Spleen (tissue), 11 donors: ENCODE results near the gene CRACDL. TPM values are rescaled to one million over a fixed set of nuclear protein-coding genes. Genes with fewer than 3 reads are reported as not detected.

ENCODE experiments used
- DNase-seq: peaks from one replicate; pipeline ENCODE4 v3.0.0-alpha.2; 2020
- H3K27ac ChIP-seq, 8 donors: fragments of 200-600 bp; sonication (generic) in 7 of 8; 1 replicate in 4 of 8; 2 replicates in 4 of 8; pipeline versions ENCODE4 v1.5.0 to v1.8.0; 2016 to 2021; ENCODE audit warnings: inconsistent platforms in 4 of 8, mild to moderate bottlenecking in 4 of 8, moderate library complexity in 1 of 8
- H3K27me3 ChIP-seq, 7 donors: fragments of 200-600 bp; sonication (generic) in 6 of 7; replicated peaks in 1 of 7; 1 replicate in 4 of 7; 2 replicates in 3 of 7; pipeline versions ENCODE4 v1.5.0 to v1.8.0; 2016 to 2021; ENCODE audit warnings: inconsistent platforms in 3 of 7, mild to moderate bottlenecking in 1 of 7
- H3K36me3 ChIP-seq, 6 donors: fragments of 200-600 bp; sonication (generic) in 5 of 6; 1 replicate in 4 of 6; 2 replicates in 2 of 6; pipeline versions ENCODE4 v1.5.0 to v1.8.0; 2016 to 2021; ENCODE audit warnings: inconsistent platforms in 2 of 6
- H3K4me1 ChIP-seq, 6 donors: fragments of 200-600 bp; sonication (generic) in 5 of 6; 1 replicate in 3 of 6; 2 replicates in 3 of 6; pipeline versions ENCODE4 v1.5.0 to v1.8.0; 2016 to 2021; ENCODE audit warnings: inconsistent platforms in 3 of 6
- H3K4me3 ChIP-seq, 8 donors: fragments of 200-600 bp; sonication (generic) in 7 of 8; 1 replicate in 4 of 8; 2 replicates in 4 of 8; pipeline versions ENCODE4 v1.5.0 to v1.8.0; 2016 to 2021; ENCODE audit warnings: inconsistent platforms in 4 of 8, mild to moderate bottlenecking in 4 of 8, moderate library complexity in 2 of 8
- H3K9me3 ChIP-seq, 8 donors: fragments of 200-600 bp; sonication (generic) in 7 of 8; 1 replicate in 4 of 8; 2 replicates in 4 of 8; pipeline versions ENCODE4 v1.5.0 to v1.8.0; 2016 to 2021; ENCODE audit warnings: inconsistent platforms in 4 of 8
- POLR2A ChIP-seq, 3 donors: fragments of 450-650 bp; IDR thresholded peaks; one replicate each; pipeline ENCODE4 v1.5.1; 2017; ENCODE audit warnings: antibody characterized with exemption in 3 of 3, mild to moderate bottlenecking in 1 of 3
- POLR2AphosphoS5 ChIP-seq, 3 donors: sonication (generic); formaldehyde crosslinking; IDR thresholded peaks; one replicate each; pipeline ENCODE4 v1.5.1; 2017; ENCODE audit warnings: antibody characterized with exemption in 3 of 3
- WGBS, 5 donors: extraction: QIAGEN DNeasy Blood & Tissue Kit in 3 of 5; methylation state at CpG; one replicate each; pipeline versions ENCODE4 v1.1.5 to v1.1.7; 2013 to 2018; 5-methylcytosine and 5-hydroxymethylcytosine counted together
- intact Hi-C: fragments of 100-400 bp; cut with DNase I; formaldehyde crosslinking; loops from one replicate; pipeline ENCODE4 v1.15.0; 2023; ENCODE audit warnings: low total_unique reads
- polyA plus RNA-seq, 3 donors: library from polyadenylated mRNA; stranded (reverse); fragments of 200-250 nt; gene quantifications; one replicate each; pipeline ENCODE4 v1.2.1, GENCODE V29; 2013
- total RNA-seq, 7 donors: library from RNA; depleted of rRNA in 3 of 7; stranded (reverse); fragments of >200 nt in 3 of 7; fragmentation: NEBNext Ultra II Directional in 4 of 7; extraction: Animal tissue kit (Norgen Biotek cat#: 25700) in 4 of 7; gene quantifications; one replicate each; pipeline versions ENCODE4 v1.1.0 to v1.2.1, GENCODE V29; 2016 to 2021
- TF ChIP-seq, protein P1 (sequence below), 11 experiments: fragments of 200-600 bp in 7 of 11; fragments of 450-650 bp in 4 of 11; sonication (generic) in 4 of 11; IDR thresholded peaks in 8 of 11; conservative IDR thresholded peaks in 3 of 11; 1 replicate in 7 of 11; 2 replicates in 4 of 11; pipeline versions ENCODE4 v1.4.0 to v1.8.0; 2016 to 2021; ENCODE audit warnings: antibody characterized with exemption in 11 of 11, inconsistent platforms in 4 of 11, mild to moderate bottlenecking in 1 of 11
- donor health status: healthy with polysubstance abuse.
- donor health status: DM: no; HTN: no; CAD: no; lungs with moderate emphysema.
- donor health status: DM: no; HTN: no; CAD: no.
- donor health status: Bipolar disorder and iron deficiency.
- donor health status: healthy.
- donor health status: DM: no; HTN: no; CAD: no.
- donor health status: DM: yes; HTN: yes; CAD: no.

Gene CRACDL
- total and polyA plus RNA-seq, 10 donors: 0.52 to 5.1 (median 1.4) TPM

GRCh38 chr2:98892871-98893270 is 43.2 kb downstream of the CRACDL start:
- no peaks in the 10 kb centered on the region for H3K4me1 ChIP-seq
- no peak overlapping the region for H3K27ac ChIP-seq
- intact Hi-C loops: no loop called here
- 86 to 97% (median 92%) methylated on average over 5 to 6 of the region's 6 CpGs for WGBS, 5 donors
- no peak overlapping the region for H3K4me3 ChIP-seq
- H3K36me3 ChIP-seq: no peaks in the 10 kb centered on the region
- peaks cover 0 to 10% (median 9%) of the 10 kb centered on the region in 8 donors for H3K9me3 ChIP-seq
- TF ChIP-seq POLR2A (IDR thresholded peaks at IDR 0.05) (no peak), POLR2AphosphoS5 (IDR thresholded peaks at IDR 0.05) (no peak)
- TF ChIP-seq, protein P1, sequence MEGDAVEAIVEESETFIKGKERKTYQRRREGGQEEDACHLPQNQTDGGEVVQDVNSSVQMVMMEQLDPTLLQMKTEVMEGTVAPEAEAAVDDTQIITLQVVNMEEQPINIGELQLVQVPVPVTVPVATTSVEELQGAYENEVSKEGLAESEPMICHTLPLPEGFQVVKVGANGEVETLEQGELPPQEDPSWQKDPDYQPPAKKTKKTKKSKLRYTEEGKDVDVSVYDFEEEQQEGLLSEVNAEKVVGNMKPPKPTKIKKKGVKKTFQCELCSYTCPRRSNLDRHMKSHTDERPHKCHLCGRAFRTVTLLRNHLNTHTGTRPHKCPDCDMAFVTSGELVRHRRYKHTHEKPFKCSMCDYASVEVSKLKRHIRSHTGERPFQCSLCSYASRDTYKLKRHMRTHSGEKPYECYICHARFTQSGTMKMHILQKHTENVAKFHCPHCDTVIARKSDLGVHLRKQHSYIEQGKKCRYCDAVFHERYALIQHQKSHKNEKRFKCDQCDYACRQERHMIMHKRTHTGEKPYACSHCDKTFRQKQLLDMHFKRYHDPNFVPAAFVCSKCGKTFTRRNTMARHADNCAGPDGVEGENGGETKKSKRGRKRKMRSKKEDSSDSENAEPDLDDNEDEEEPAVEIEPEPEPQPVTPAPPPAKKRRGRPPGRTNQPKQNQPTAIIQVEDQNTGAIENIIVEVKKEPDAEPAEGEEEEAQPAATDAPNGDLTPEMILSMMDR (IDR thresholded peaks at IDR 0.05 in 8 of 11, conservative IDR thresholded peaks at IDR 0.05 in 3 of 11): no peak
- H3K27me3 ChIP-seq: no peaks in the 10 kb centered on the region
- DNase-seq: peak; percentile 39

- TF ChIP-seq POLR2AphosphoS5 (IDR thresholded peaks at IDR 0.05) (no peak), POLR2A (IDR thresholded peaks at IDR 0.05) (no peak)
- TF ChIP-seq, protein P1 (IDR thresholded peaks at IDR 0.05 in 8 of 11, conservative IDR thresholded peaks at IDR 0.05 in 3 of 11): no peak
- Histone ChIP-seq H3K4me3 (no peak overlapping the region), H3K27me3 (peaks cover 0 to 9% (median 0%) of the 10 kb centered on the region in 7 donors), H3K36me3 (no peaks in the 10 kb centered on the region), H3K27ac (no peak overlapping the region), H3K9me3 (peaks cover 0 to 23% (median 22%) of the 10 kb centered on the region in 8 donors), H3K4me1 (no peaks in the 10 kb centered on the region)
- intact Hi-C loops: no loop called here
- DNase-seq: no peak
- 58 to 82% (median 78%) methylated on average over 1 of the region's 1 CpG for WGBS, 5 donors
These were observed 44.4 kb downstream of the CRACDL start for GRCh38 chr2:98891591-98891990.

- TF ChIP-seq POLR2A (IDR thresholded peaks at IDR 0.05): no peak
- TF ChIP-seq, protein P1 (IDR thresholded peaks at IDR 0.05 in 8 of 11, conservative IDR thresholded peaks at IDR 0.05 in 3 of 11): no peak
- TF ChIP-seq POLR2AphosphoS5 (IDR thresholded peaks at IDR 0.05): no peak
- no peak overlapping the region for H3K4me3 ChIP-seq
- H3K27me3 ChIP-seq: peaks cover 0 to 19% (median 0%) of the 10 kb centered on the region in 7 donors
- H3K9me3 ChIP-seq: peaks cover 0 to 46% (median 38%) of the 10 kb centered on the region in 8 donors
- intact Hi-C loops: no loop called here
- no peaks in the 10 kb centered on the region for H3K4me1 ChIP-seq
- WGBS, 5 donors: 93 to 98% (median 97%) methylated on average over 2 of the region's 2 CpGs
- no peak for DNase-seq
- H3K36me3 ChIP-seq: no peaks in the 10 kb centered on the region
- no peak overlapping the region for H3K27ac ChIP-seq
These were observed 49.9 kb downstream of the CRACDL start for GRCh38 chr2:98886066-98886554.

GRCh38 chr2:98884658-98885057 is 51.4 kb downstream of the CRACDL start:
- Histone ChIP-seq H3K27ac (no peak overlapping the region), H3K9me3 (peaks cover 0 to 46% (median 38%) of the 10 kb centered on the region in 8 donors), H3K4me3 (no peak overlapping the region), H3K27me3 (peaks cover 0 to 26% (median 0%) of the 10 kb centered on the region in 7 donors), H3K4me1 (no peaks in the 10 kb centered on the region), H3K36me3 (no peaks in the 10 kb centered on the region)
- TF ChIP-seq POLR2AphosphoS5 (IDR thresholded peaks at IDR 0.05) (no peak), POLR2A (IDR thresholded peaks at IDR 0.05) (no peak)
- TF ChIP-seq, protein P1 (IDR thresholded peaks at IDR 0.05 in 8 of 11, conservative IDR thresholded peaks at IDR 0.05 in 3 of 11): no peak
- WGBS, 5 donors: 84 to 91% (median 86%) methylated on average over 2 of the region's 2 CpGs
- no peak for DNase-seq
- intact Hi-C loops: no loop called here
